NT2/D1 (cell line): Measurements from ENCODE around the gene ALKBH2.

ENCODE experiments used
- SUZ12 ChIP-seq: IDR thresholded peaks from 2 replicates; pipeline ENCODE4 v1.6.1; 2011; ENCODE audit not compliant: insufficient read length, insufficient read depth; ENCODE audit errors: extremely low read depth
- YY1 ChIP-seq: IDR thresholded peaks from 2 replicates; pipeline ENCODE4 v1.6.1; 2011; ENCODE audit not compliant: insufficient read length, insufficient read depth
- ZNF274 ChIP-seq: IDR thresholded peaks from 2 replicates; pipeline ENCODE4 v1.6.1; 2011; ENCODE audit warnings: mild to moderate bottlenecking, low read depth, low read length

- no peak for TF ChIP-seq ZNF274
- TF ChIP-seq YY1, result no peak
- no peak for TF ChIP-seq SUZ12
Observed at GRCh38 chr12:109057376-109057775, 35.9 kb downstream of the ALKBH2 start.
